NCI-H2107 treated with DMSO at 0.1 percent for 48 hours (cell line): ENCODE results near the gene MOGAT1.

Experiments used
- DNase-seq: peaks from one replicate; lab custom pipeline; 2025; ENCODE audit not compliant: unreplicated experiment; lab: John Stamatoyannopoulos, UW

The MOGAT1 gene

GRCh38 chr2:222671259-222672067, at the start of gene MOGAT1:
Gene MOGAT1, plus strand, starts transcription at chr2:222671658. Its CDS starts 128 bp downstream, at chr2:222671786.
- no peak for DNase-seq

DNA sequence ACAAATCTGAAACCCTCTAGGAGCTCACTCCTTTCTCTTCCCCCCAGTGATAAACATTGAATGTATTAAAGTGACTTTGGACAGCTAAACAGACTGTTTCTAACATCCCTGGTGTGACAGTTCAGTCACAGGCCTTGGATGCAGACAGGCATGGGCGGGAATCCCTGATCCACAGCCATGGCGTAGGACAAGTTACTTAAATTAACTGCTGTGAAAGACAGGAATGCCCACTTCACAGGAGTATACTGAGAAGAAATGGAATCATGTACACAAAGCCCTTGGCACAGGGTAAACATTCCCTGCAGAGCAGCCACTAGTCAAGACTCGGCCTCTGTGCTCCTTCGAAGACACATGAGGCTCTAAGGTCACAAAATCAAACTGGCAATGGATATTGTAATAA, 49.6 kb upstream of the MOGAT1 start:
- no peak for DNase-seq

DNA sequence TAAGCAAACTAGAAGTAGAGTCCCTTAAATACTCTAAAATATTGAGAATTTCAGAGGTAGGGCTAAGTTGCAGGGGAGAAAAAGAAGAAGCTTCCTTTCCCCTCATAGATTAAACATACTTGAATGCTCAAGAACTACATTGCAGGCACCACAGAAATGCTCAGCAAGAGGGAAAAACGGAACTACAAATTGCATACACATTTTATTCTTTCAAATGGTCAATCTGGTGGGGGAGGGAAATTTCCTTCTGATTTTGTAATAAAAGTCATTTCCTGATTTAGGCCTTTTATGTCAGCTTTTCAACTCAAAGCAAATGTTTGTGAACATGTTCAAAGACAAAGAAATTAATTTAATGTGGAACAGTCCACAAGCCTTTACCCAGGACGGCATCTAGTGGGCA, 48.5 kb upstream of the MOGAT1 start:
- no peak for DNase-seq

DNA sequence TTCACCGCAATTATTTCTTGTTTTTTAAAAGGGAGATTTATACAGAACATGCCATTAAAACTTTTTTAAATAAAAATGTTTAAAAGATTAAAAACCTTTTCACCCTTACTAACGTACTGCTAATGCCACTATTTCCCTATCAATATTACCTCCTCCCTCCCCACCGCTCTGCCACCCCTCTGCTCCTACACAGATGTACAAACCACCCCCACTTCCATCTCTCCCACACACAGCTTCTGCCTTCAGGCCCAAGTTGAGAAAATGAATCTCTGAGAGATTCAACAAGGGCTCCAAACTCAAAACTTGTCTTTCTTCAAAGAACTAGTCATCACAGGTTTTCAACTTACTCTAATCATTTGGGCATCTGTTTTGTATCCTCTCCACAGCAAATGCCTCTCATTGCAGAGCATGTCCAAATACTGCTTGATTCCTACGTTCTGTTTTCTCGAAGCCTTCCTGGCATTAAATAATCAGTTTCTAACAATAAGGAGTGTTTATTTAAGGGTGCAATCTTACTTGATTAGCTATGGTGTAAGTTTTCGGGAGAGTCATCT, 47.6 kb upstream of the MOGAT1 start:
- no peak for DNase-seq

DNA sequence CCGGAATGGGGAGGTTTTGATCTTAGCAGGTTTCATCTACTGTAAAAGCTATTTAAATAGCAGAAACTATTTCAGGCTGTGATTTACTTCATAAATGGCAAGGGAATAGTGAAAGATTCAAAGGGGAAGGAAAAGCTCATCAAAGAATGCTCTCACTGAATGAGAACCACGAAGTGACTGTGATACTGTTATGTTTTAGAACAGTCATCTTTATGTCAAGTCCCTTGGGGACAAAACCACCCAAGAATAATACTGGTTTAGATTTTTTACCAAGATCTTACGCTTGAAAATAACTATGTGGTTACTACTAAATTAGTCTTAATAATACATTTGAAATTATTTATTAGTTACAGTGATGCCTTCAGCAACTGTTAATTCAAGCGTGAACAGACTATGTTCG, 43.7 kb upstream of the MOGAT1 start:
- DNase-seq, result no peak

- no peak for DNase-seq
These were observed 36.2 kb upstream of the MOGAT1 start for GRCh38 chr2:222635295-222635694.

DNA sequence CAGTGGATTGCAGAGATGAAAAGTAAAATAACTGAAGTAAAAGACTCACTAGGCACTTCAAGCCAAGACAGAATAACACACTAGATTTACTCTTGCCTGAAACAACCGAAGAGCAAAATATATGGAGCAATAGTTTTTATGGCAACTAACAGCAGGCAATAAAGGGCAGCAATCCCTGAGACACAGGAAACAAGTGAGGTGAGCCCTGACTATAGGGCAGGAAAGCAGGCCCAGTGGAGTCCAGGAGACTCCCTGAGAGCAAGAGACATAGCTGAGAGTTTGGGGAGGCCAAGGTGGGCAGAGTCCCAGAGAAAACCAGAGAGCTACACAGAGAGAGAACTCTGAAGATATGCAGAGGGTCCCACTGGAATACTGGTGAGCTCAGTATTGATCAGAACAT, 34.4 kb upstream of the MOGAT1 start:
- DNase-seq, result no peak

DNA sequence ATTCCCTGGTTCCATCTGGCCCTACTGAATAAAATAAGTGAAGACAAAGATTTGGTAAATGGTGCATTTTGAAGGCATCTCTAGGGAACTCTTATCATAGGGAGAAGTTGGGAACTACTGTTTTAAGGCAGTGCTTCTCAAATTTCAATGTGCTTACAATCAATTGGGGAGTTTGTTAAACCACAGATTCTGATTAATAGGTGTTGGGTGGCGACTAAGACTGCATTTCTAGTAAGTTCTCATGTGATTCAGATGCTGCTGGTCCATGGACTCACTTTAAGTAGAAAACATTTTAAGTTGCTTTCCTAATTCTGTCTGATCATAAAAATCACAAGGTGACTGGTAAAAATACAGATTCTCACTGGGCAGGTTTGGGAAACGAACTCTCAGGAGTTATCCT, 30.1 kb upstream of the MOGAT1 start:
- no peak for DNase-seq

DNA sequence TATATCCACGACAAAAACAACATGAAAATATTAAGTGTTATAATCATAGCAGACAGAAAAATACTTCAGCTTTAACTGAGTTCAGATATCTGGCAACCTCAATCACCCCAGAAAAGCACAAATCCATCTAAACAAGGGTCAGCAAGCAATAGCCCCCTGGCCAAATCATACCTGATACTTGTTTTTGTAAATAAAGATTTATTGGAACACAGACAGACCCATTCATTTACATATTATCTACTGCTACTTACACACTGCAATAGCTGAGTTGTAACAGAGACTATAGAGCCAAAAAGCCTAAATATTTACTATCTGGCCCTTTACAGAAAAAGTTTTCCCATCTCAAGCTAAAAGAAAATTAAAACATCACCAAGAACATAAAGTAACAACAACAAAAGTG, 28.3 kb upstream of the MOGAT1 start:
- DNase-seq, result no peak

- no peak for DNase-seq
These were observed 25.4 kb upstream of the MOGAT1 start for GRCh38 chr2:222646008-222646407.

DNA sequence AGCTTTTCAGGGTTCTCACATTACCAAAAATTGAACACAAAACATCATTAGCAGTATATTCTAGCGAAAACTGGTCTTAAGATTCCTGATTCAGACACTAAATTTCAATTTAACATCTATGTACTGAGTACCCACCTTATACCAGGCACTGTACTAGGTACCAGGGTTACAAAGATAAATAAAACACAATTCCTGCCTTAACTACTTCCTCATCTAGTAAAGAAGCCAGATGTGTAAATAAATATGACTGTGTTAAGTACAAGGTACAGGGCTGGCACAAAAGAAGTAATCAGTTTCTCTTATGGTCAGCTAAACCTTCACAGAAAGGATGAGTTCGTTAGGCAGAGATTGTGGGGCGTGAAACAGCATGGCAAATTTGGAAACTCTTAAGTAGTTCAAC, 21.7 kb upstream of the MOGAT1 start:
- DNase-seq, result no peak

GRCh38 chr2:222651718-222652418, 19.6 kb upstream of the MOGAT1 start:
- DNase-seq, result no peak

DNA sequence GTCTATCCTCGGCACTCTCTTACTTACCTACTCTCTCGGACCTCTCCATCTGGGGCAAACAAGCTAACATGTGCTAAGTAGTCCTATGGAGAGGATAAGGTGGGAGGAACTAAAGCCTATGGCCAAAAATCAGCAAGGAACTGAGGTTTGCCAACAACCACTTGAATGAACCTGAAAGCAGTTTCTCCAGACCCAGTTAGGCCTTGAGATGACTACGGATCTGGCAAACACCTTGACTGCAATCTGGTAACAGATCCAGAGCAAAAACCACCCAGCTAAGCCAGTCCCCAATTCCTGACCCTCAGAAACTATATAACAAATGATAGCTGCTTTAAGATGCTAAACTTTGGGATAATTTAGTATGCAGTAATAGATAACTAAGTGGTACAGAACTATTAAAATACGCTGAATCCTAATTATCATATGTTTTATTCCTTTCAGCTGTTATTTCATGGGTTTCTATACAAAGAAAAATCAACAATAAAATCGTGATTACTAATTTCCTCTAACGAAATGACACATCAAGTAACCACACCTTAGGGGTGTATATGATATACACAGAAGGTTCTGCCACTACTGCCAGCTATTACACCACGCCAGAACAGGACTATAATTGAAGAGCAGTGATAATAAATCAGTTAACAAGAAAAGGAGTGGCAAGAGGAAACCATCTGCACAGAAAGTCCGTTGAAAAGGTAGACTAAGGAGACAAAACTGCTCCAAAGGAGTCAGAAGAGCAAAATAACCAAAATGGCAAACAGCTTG, 18.8 kb upstream of the MOGAT1 start:
- no peak for DNase-seq

DNA sequence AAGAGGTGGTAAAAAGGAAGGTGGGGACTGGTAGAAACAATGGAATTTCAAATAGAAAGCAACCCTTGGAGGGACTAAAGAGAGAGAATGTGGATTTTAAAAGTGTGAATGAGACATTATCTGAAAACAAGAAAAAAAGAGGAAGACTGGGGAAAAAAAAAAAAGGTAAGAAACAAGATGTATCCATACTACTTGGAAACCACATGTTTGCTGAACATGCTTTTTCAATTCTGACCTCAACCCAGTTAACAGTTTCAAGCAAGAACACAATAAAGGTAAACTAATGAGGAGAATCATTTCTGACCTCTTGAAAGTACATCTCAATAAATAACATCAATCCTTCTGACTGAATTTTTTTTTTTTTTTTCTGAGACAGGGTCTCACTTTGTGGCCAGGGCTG, 18.2 kb upstream of the MOGAT1 start:
- DNase-seq, result no peak

GRCh38 chr2:222655787-222656525, 15.5 kb upstream of the MOGAT1 start, which contains the start of gene FARSB:
Gene FARSB, minus strand, starts transcription at chr2:222656092. Its CDS starts 19 bp downstream, at chr2:222656073.
- peak; percentile 96 for DNase-seq

- DNase-seq, result no peak
These were observed 14.7 kb upstream of the MOGAT1 start for GRCh38 chr2:222656526-222657446.

- no peak for DNase-seq
These were observed 8.0 kb upstream of the MOGAT1 start for GRCh38 chr2:222663479-222663878.

- DNase-seq, result no peak
These were observed 2.8 kb upstream of the MOGAT1 start for GRCh38 chr2:222668494-222669154.

- no peak for DNase-seq
These were observed 2.1 kb upstream of the MOGAT1 start for GRCh38 chr2:222669353-222669752.
